IMR-90 (cell line): ENCODE measurements around the gene SF3B2. TPM values are rescaled to one million over a fixed set of nuclear protein-coding genes. Genes with fewer than 3 reads are reported as not detected.

Experiments used
- ATAC-seq: fragments of 200-7000 bp; cut with Tn5 transposase; 2 replicates; pipeline ENCODE4 v1.9.1; 2020; ENCODE audit warnings: low read depth, mild to moderate bottlenecking, moderate library complexity
- BruUV-seq: library from RNA; stranded (reverse); fragments of 400-500 nt; replicated peaks from 2 replicates; lab custom pipeline; 2021; lab: Mats Ljungman, UMichigan
- CTCF ChIA-PET: fragments of 300-600 bp; formaldehyde crosslinking; extraction: SDS; loops from one replicate; lab custom pipeline; 2021; ENCODE audit warnings: antibody characterized with exemption; lab: Yijun Ruan, JAX
- POLR2A ChIA-PET: fragments of 300-600 bp; sonication (Branson Sonifier 250); formaldehyde crosslinking; loops from one replicate; lab custom pipeline; 2022; ENCODE audit warnings: antibody characterized with exemption; ENCODE audit not compliant: unreplicated experiment; lab: Charles Lee
- DNase-seq: peaks from one replicate; pipeline ENCODE4 v3.0.0; 2013
- H2AFZ ChIP-seq: replicated peaks from 2 replicates; pipeline ENCODE3; 2013; ENCODE audit warnings: low read length, mild to moderate bottlenecking; ENCODE audit not compliant: poor library complexity
- H2AK5ac ChIP-seq: 2 replicates; pipeline ENCODE4 v1.6.1; 2013; ENCODE audit warnings: low read depth, low read length, inconsistent platforms
- H2AK9ac ChIP-seq: replicated peaks from 2 replicates; pipeline ENCODE3; 2013; ENCODE audit warnings: mild to moderate bottlenecking, low read depth, low read length, moderate library complexity; ENCODE audit not compliant: poor library complexity
- H2BK120ac ChIP-seq: 2 replicates; pipeline ENCODE4 v1.6.1; 2013; ENCODE audit warnings: low read depth, low read length, inconsistent platforms
- H2BK15ac ChIP-seq: 3 replicates; pipeline ENCODE4 v1.6.1; 2013; ENCODE audit warnings: low read depth, low read length, inconsistent platforms
- H2BK20ac ChIP-seq: 2 replicates; pipeline ENCODE4 v1.6.1; 2013; ENCODE audit warnings: low read depth, mild to moderate bottlenecking, inconsistent platforms, low read length, moderate library complexity
- H2BK5ac ChIP-seq: 2 replicates; pipeline ENCODE4 v1.6.1; 2013; ENCODE audit warnings: mild to moderate bottlenecking, low read depth, low read length, inconsistent platforms; ENCODE audit not compliant: poor library complexity, severe bottlenecking
- H3K14ac ChIP-seq: replicated peaks from 2 replicates; pipeline ENCODE4 v1.6.1; 2013; ENCODE audit warnings: low read depth, low read length, inconsistent platforms
- H3K18ac ChIP-seq: 2 replicates; pipeline ENCODE4 v1.6.1; 2013; ENCODE audit warnings: low read depth, low read length, control low read depth
- H3K23ac ChIP-seq: 2 replicates; pipeline ENCODE4 v1.6.1; 2013; ENCODE audit warnings: low read depth, low read length, inconsistent platforms
- H3K27ac ChIP-seq: 2 replicates; pipeline ENCODE4 v1.5.1; 2013; ENCODE audit warnings: mild to moderate bottlenecking, control low read depth, low read length; ENCODE audit not compliant: insufficient read depth
- H3K27me3 ChIP-seq: 2 replicates; pipeline ENCODE4 v1.6.1; 2013; ENCODE audit warnings: low read length; ENCODE audit not compliant: control insufficient read depth, insufficient read depth
- H3K36me3 ChIP-seq: 2 replicates; pipeline ENCODE4 v1.6.1; 2013; ENCODE audit warnings: low read length, mixed read lengths; ENCODE audit not compliant: control insufficient read depth, insufficient read depth
- H3K4ac ChIP-seq: 2 replicates; pipeline ENCODE4 v1.6.1; 2013; ENCODE audit warnings: low read depth, low read length, inconsistent platforms
- H3K4me1 ChIP-seq: 2 replicates; pipeline ENCODE4 v1.6.1; 2013; ENCODE audit warnings: low read length, mixed read lengths; ENCODE audit not compliant: control insufficient read depth, insufficient read depth
- H3K4me2 ChIP-seq: 2 replicates; pipeline ENCODE4 v1.6.1; 2013; ENCODE audit warnings: low read depth, mild to moderate bottlenecking, control low read depth, low read length, moderate library complexity
- H3K4me3 ChIP-seq: 2 replicates; pipeline ENCODE4 v1.5.1; 2013; ENCODE audit warnings: low read depth, mild to moderate bottlenecking, control low read depth, low read length, moderate library complexity; ENCODE audit not compliant: insufficient read depth
- H3K56ac ChIP-seq: 2 replicates; pipeline ENCODE4 v1.6.1; 2013; ENCODE audit warnings: low read length, inconsistent platforms; ENCODE audit not compliant: insufficient read depth; ENCODE audit errors: extremely low read depth
- H3K79me1 ChIP-seq, 2 experiments: 2 replicates each; pipeline ENCODE4 v1.6.1; 2013; ENCODE audit warnings: low read length in 2 of 2, inconsistent platforms in 1 of 2, low read depth in 1 of 2
- H3K9ac ChIP-seq: 2 replicates; pipeline ENCODE4 v1.6.1; 2013; ENCODE audit warnings: low read depth, low read length, control low read depth
- H3K9me1 ChIP-seq: 2 replicates; pipeline ENCODE4 v1.6.1; 2013; ENCODE audit warnings: low read length, inconsistent platforms; ENCODE audit not compliant: insufficient read depth
- H3K9me3 ChIP-seq: 2 replicates; pipeline ENCODE4 v1.6.1; 2013; ENCODE audit warnings: low read length; ENCODE audit not compliant: control insufficient read depth, insufficient read depth
- H4K20me1 ChIP-seq: 2 replicates; pipeline ENCODE4 v1.6.1; 2013; ENCODE audit warnings: low read length, inconsistent platforms; ENCODE audit not compliant: insufficient read depth
- H4K5ac ChIP-seq: 2 replicates; pipeline ENCODE4 v1.6.1; 2013; ENCODE audit warnings: mild to moderate bottlenecking, low read depth, low read length, control low read depth
- H4K8ac ChIP-seq, 2 experiments: 2 replicates each; pipeline ENCODE4 v1.6.1; 2013; ENCODE audit warnings: low read depth in 2 of 2, low read length in 2 of 2, control low read depth in 1 of 2, inconsistent platforms in 1 of 2
- H4K91ac ChIP-seq: 2 replicates; pipeline ENCODE4 v1.6.1; 2013; ENCODE audit warnings: low read depth, low read length, inconsistent platforms; ENCODE audit not compliant: insufficient read depth
- CEBPB ChIP-seq: IDR thresholded peaks from 2 replicates; pipeline ENCODE4 v1.6.1; 2012; ENCODE audit warnings: low read depth, low read length, improper control_type of control experiment
- CHD1 ChIP-seq: IDR thresholded peaks from 2 replicates; pipeline ENCODE4 v1.6.1; 2012; ENCODE audit warnings: low read depth, low read length, improper control_type of control experiment
- FOS ChIP-seq: fragments of 150-350 bp; IDR thresholded peaks from 2 replicates; pipeline ENCODE4 v1.6.1; 2016; ENCODE audit warnings: low read depth, low read length
- MAFK ChIP-seq: IDR thresholded peaks from 2 replicates; pipeline ENCODE4 v1.6.1; 2012; ENCODE audit warnings: low read depth, low read length, improper control_type of control experiment
- MAZ ChIP-seq: IDR thresholded peaks from 2 replicates; pipeline ENCODE4 v1.6.1; 2012; ENCODE audit warnings: low read depth, mild to moderate bottlenecking, low read length, improper control_type of control experiment, moderate library complexity, borderline replicate concordance
- MXI1 ChIP-seq: IDR thresholded peaks from 2 replicates; pipeline ENCODE4 v1.6.1; 2012; ENCODE audit warnings: low read depth, mild to moderate bottlenecking, low read length, moderate library complexity, borderline replicate concordance
- NFE2L2 ChIP-seq: fragments of 150-350 bp; IDR thresholded peaks from 2 replicates; pipeline ENCODE4 v1.6.1; 2016; ENCODE audit warnings: low read depth, mild to moderate bottlenecking, low read length
- POLR2A ChIP-seq: IDR thresholded peaks from 2 replicates; pipeline ENCODE4 v1.6.1; 2012; ENCODE audit warnings: mild to moderate bottlenecking, low read depth, low read length
- RAD21 ChIP-seq: IDR thresholded peaks from 2 replicates; pipeline ENCODE4 v1.6.1; 2012; ENCODE audit warnings: low read length, improper control_type of control experiment
- RCOR1 ChIP-seq: IDR thresholded peaks from 2 replicates; pipeline ENCODE4 v1.6.1; 2012; ENCODE audit warnings: mild to moderate bottlenecking, low read length, improper control_type of control experiment; ENCODE audit not compliant: insufficient replicate concordance
- RFX5 ChIP-seq: IDR thresholded peaks from 2 replicates; pipeline ENCODE4 v1.8.0; 2012; ENCODE audit warnings: low read depth, mild to moderate bottlenecking, low read length, moderate library complexity
- SMC3 ChIP-seq: fragments of 150-350 bp; IDR thresholded peaks from 2 replicates; pipeline ENCODE4 v1.6.1; 2016; ENCODE audit warnings: low read depth, mild to moderate bottlenecking, antibody characterized with exemption, low read length, moderate library complexity
- WGBS, 2 experiments: methylation state at CpG; one replicate each; pipeline versions ENCODE4 v1.1.5 to v1.1.7; 2013; ENCODE audit warnings: missing lambda C conversion rate in 2 of 2; ENCODE audit not compliant: insufficient read length in 1 of 2; ENCODE audit errors: extremely low coverage in 2 of 2; 5-methylcytosine and 5-hydroxymethylcytosine counted together
- dilution Hi-C: fragments of 300-500 bp; cut with HindIII; formaldehyde crosslinking; loops from one replicate; pipeline ENCODE4 v1.14.3; 2018; ENCODE audit warnings: low sequenced_read_pairs; ENCODE audit not compliant: unreplicated experiment
- in situ Hi-C: fragments of 300-500 bp; cut with MboI; formaldehyde crosslinking; loops from 3 replicates; pipeline ENCODE4 v1.14.3; 2019; ENCODE audit warnings: low sequenced_read_pairs, inconsistent platforms, mixed read lengths
- intact Hi-C: fragments of 100-400 bp; cut with micrococcal nuclease; formaldehyde crosslinking; loops from 2 replicates; pipeline ENCODE4 v1.10.0; 2022
- polyA plus RNA-seq, 3 experiments: library from polyadenylated mRNA; depleted of rRNA; stranded (reverse); fragments of >200 nt; gene quantifications; 2 replicates each; pipeline ENCODE4 v1.2.3, GENCODE V29; 2012; ENCODE audit warnings: low replicate concordance in 1 of 3
- total RNA-seq: library from RNA; depleted of rRNA; stranded (reverse); fragments of >200 nt; gene quantifications from 2 replicates; pipeline ENCODE4 v1.2.3, GENCODE V29; 2012
- TF ChIP-seq, protein P1 (sequence below): conservative IDR thresholded peaks from 2 replicates; pipeline ENCODE4 v1.5.1; 2012; ENCODE audit warnings: mild to moderate bottlenecking, low read depth, low read length, improper control_type of control experiment
- TF ChIP-seq, protein P2 (sequence below): fragments of 150-350 bp; IDR thresholded peaks from 2 replicates; pipeline ENCODE4 v1.6.1; 2016; ENCODE audit warnings: low read depth, mild to moderate bottlenecking, low read length, moderate library complexity, borderline replicate concordance

The SF3B2 gene
- total and polyA plus RNA-seq, 2 of the 4 experiments (the other 2 are of a cell fraction): 120 to 122 TPM

DNA sequence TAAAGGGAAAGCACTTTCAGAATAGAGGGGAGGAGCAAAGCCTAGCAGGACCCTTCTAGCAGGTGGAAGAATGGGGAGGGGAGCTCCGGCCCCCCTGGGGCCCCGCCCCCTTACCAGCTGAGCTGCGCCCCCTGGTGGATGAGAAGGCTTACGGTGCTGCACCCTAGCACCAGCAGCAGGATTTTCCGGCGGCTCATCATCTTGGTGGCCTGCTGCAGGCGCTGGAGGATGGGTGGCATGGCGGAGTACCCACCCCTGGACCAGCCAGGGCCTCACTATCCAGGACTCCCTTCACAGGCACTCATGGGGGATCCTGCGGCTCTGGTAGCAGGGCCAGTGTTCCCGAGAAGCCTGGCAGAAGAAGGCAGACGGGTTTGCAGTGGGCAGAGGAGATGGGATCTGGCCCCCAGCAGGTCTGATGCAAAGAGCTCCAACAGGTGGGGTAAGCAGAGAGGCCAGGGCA is 7.0 kb upstream of the SF3B2 start (continued):
- TF ChIP-seq RAD21: peak; percentile 58

DNA sequence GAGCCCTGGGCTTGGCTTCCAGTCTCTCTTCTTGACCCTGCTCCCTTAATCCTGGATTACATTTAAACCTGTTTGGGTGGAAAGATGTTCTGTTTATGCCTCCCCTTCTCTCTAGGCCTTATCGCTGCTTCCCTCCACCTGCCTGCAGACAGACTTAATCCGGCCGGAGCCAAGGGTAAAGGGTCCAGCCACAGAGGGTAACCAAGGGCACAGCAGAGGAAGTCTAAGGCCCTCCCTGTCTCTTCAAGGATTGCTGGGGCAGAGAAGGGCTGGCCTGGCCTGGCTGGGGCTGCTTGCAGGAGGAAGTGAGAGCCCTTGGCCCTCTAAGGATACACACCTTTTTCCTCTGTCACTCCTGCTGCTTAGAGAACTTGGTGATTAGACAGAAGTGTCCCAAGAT is 5.3 kb upstream of the SF3B2 start:
- Histone ChIP-seq H4K5ac (no peak overlapping the region), H3K4me1 (peaks cover 6% of the 10 kb centered on the region), H3K36me3 (no peaks in the 10 kb centered on the region), H3K79me1 (peaks cover 0 to 9% of the 10 kb centered on the region in 2 experiments; a peak in 1 of 4 replicates), H3K27me3 (peaks cover 27% of the 10 kb centered on the region; the same call in 1 of the 2 replicates), H3K9me1 (0 out of 2 replicates have a peak, but pooled peaks cover 7% of the 10 kb centered on the region), H2BK120ac (no peak overlapping the region), H3K4me3 (no peak overlapping the region), H3K56ac (no peak overlapping the region), H3K4ac (no peak overlapping the region), H3K14ac (no peak overlapping the region), H3K18ac (no peak overlapping the region), H2AK9ac (no peak overlapping the region), H3K9me3 (no peaks in the 10 kb centered on the region; the same call in 1 of the 2 replicates), H4K8ac (no peak overlapping the region), H2BK5ac (no peak overlapping the region), H3K4me2 (no peak overlapping the region), H3K23ac (no peak overlapping the region), H2AFZ (no peak overlapping the region), H2AK5ac (no peak overlapping the region), H2BK15ac (no peak overlapping the region), H4K20me1 (no peaks in the 10 kb centered on the region), H2BK20ac (no peak overlapping the region), H4K91ac (no peak overlapping the region), H3K27ac (no peak overlapping the region), H3K9ac (no peak overlapping the region)
- no TSS peak for BruUV-seq
- ChIA-PET CTCF (no interaction called here), POLR2A (no interaction called here)
- in situ Hi-C loops: no loop called here
- dilution Hi-C loops: no loop called here
- DNase-seq (no peak), ATAC-seq (no peak)
- intact Hi-C loops: no loop called here
- no CpG with 5 or more reads among the region's 3 CpGs for WGBS, 2 experiments
- TF ChIP-seq NFE2L2 (no peak), MAFK (no peak), MXI1 (no peak), RAD21 (no peak), SMC3 (no peak), CEBPB (no peak), RFX5 (no peak), MAZ (no peak), POLR2A (no peak), RCOR1 (no peak), CHD1 (no peak), FOS (no peak)
- TF ChIP-seq, protein P1, sequence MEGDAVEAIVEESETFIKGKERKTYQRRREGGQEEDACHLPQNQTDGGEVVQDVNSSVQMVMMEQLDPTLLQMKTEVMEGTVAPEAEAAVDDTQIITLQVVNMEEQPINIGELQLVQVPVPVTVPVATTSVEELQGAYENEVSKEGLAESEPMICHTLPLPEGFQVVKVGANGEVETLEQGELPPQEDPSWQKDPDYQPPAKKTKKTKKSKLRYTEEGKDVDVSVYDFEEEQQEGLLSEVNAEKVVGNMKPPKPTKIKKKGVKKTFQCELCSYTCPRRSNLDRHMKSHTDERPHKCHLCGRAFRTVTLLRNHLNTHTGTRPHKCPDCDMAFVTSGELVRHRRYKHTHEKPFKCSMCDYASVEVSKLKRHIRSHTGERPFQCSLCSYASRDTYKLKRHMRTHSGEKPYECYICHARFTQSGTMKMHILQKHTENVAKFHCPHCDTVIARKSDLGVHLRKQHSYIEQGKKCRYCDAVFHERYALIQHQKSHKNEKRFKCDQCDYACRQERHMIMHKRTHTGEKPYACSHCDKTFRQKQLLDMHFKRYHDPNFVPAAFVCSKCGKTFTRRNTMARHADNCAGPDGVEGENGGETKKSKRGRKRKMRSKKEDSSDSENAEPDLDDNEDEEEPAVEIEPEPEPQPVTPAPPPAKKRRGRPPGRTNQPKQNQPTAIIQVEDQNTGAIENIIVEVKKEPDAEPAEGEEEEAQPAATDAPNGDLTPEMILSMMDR: no peak
- TF ChIP-seq, protein P2, sequence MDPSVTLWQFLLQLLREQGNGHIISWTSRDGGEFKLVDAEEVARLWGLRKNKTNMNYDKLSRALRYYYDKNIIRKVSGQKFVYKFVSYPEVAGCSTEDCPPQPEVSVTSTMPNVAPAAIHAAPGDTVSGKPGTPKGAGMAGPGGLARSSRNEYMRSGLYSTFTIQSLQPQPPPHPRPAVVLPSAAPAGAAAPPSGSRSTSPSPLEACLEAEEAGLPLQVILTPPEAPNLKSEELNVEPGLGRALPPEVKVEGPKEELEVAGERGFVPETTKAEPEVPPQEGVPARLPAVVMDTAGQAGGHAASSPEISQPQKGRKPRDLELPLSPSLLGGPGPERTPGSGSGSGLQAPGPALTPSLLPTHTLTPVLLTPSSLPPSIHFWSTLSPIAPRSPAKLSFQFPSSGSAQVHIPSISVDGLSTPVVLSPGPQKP: no peak
